GM12878 (cell line): Measurements from ENCODE around the gene PMAIP1. TPM values are rescaled to one million over a fixed set of nuclear protein-coding genes. Genes with fewer than 3 reads are reported as not detected.

Experiments
- ATF7 ChIP-seq: fragments of 450-650 bp; IDR thresholded peaks from 2 replicates; pipeline ENCODE4 v1.6.1; 2016; ENCODE audit warnings: low read depth, mild to moderate bottlenecking
- BCL11A ChIP-seq: IDR thresholded peaks from 2 replicates; pipeline ENCODE4 v1.6.1; 2011; ENCODE audit warnings: low read depth, low read length
- BCL3 ChIP-seq: IDR thresholded peaks from 2 replicates; pipeline ENCODE4 v1.6.1; 2011; ENCODE audit warnings: borderline replicate concordance, low read depth, mild to moderate bottlenecking, moderate library complexity, low read length; ENCODE audit not compliant: insufficient read depth, poor library complexity, severe bottlenecking
- BCLAF1 ChIP-seq: fragments of 450-650 bp; IDR thresholded peaks from 2 replicates; pipeline ENCODE4 v1.6.1; 2017; ENCODE audit warnings: antibody characterized with exemption, mild to moderate bottlenecking, moderate library complexity
- EP300 ChIP-seq, 2 experiments: fragments of 150-350 bp in 1 of 2; IDR thresholded peaks; 2 replicates each; pipeline ENCODE4 v1.6.1; 2011 to 2012; ENCODE audit warnings: low read depth in 2 of 2, low read length in 2 of 2, borderline replicate concordance in 1 of 2, improper control_type of control experiment in 1 of 2, inconsistent platforms in 1 of 2; ENCODE audit not compliant: control insufficient read depth in 1 of 2
- HDGF ChIP-seq: fragments of 450-650 bp; IDR thresholded peaks from 2 replicates; pipeline ENCODE4 v1.6.1; 2016; ENCODE audit warnings: antibody characterized with exemption
- IKZF2 ChIP-seq, 2 experiments: fragments of 450-650 bp; IDR thresholded peaks; 2 replicates each; pipeline ENCODE4 v1.6.1; 2017; ENCODE audit warnings: mild to moderate bottlenecking in 2 of 2, moderate library complexity in 2 of 2
- IRF4 ChIP-seq: IDR thresholded peaks from 2 replicates; pipeline ENCODE4 v1.6.1; 2011; ENCODE audit warnings: low read depth, low read length
- JUNB ChIP-seq: IDR thresholded peaks from 2 replicates; pipeline ENCODE4 v1.6.1; 2016; ENCODE audit warnings: antibody characterized with exemption, mild to moderate bottlenecking
- KAT2A ChIP-seq: conservative IDR thresholded peaks from 2 replicates; pipeline ENCODE4 v1.6.1; 2011; ENCODE audit warnings: low read depth, low read length; ENCODE audit not compliant: control insufficient read depth
- MTA2 ChIP-seq: fragments of 450-650 bp; IDR thresholded peaks from 2 replicates; pipeline ENCODE4 v1.6.1; 2016; ENCODE audit warnings: low read depth, mild to moderate bottlenecking, moderate library complexity
- NBN ChIP-seq: fragments of 450-650 bp; IDR thresholded peaks from 2 replicates; pipeline ENCODE4 v1.6.1; 2016
- NR2C1 ChIP-seq: fragments of 450-650 bp; IDR thresholded peaks from 2 replicates; pipeline ENCODE4 v1.6.1; 2017; ENCODE audit warnings: antibody characterized with exemption, mild to moderate bottlenecking, moderate library complexity
- POLR2AphosphoS2 ChIP-seq: IDR thresholded peaks from 2 replicates; pipeline ENCODE4 v1.6.1; 2011; ENCODE audit warnings: low read depth, mild to moderate bottlenecking, low read length, improper control_type of control experiment, moderate library complexity
- POLR2AphosphoS5 ChIP-seq: IDR thresholded peaks from 2 replicates; pipeline ENCODE4 v1.6.1; 2011; ENCODE audit warnings: mild to moderate bottlenecking, low read length, inconsistent platforms
- POU2F2 ChIP-seq: IDR thresholded peaks from 3 replicates; pipeline ENCODE4 v1.6.1; 2011; ENCODE audit warnings: low read depth, mild to moderate bottlenecking, low read length, borderline replicate concordance
- RAD21 ChIP-seq: IDR thresholded peaks from 2 replicates; pipeline ENCODE4 v1.6.1; 2011; ENCODE audit warnings: mild to moderate bottlenecking, low read depth, low read length, moderate library complexity; ENCODE audit not compliant: insufficient read depth
- RB1 ChIP-seq: fragments of 450-650 bp; formaldehyde crosslinking; IDR thresholded peaks from 2 replicates; pipeline ENCODE4 v1.6.1; 2017; ENCODE audit warnings: mild to moderate bottlenecking, borderline replicate concordance
- RELB ChIP-seq: fragments of 450-650 bp; IDR thresholded peaks from 2 replicates; pipeline ENCODE4 v1.6.1; 2017; ENCODE audit warnings: low read depth, mild to moderate bottlenecking, moderate library complexity
- TAF1 ChIP-seq: IDR thresholded peaks from 2 replicates; pipeline ENCODE4 v1.6.1; 2011; ENCODE audit warnings: mild to moderate bottlenecking, low read depth, low read length, borderline replicate concordance
- ZNF207 ChIP-seq: fragments of 450-650 bp; IDR thresholded peaks from 2 replicates; pipeline ENCODE4 v1.6.1; 2014; ENCODE audit warnings: antibody characterized with exemption, mild to moderate bottlenecking, borderline replicate concordance
- ZNF384 ChIP-seq: IDR thresholded peaks from 2 replicates; pipeline ENCODE4 v1.6.1; 2012; ENCODE audit warnings: low read depth, mild to moderate bottlenecking, low read length, improper control_type of control experiment, borderline replicate concordance
- polyA plus RNA-seq, 11 experiments: library from polyadenylated mRNA; depleted of rRNA in 4 of 11; unstranded in 6 of 11; stranded (reverse) in 5 of 11; fragments of >200 nt; fragmentation: Nextera tagmentation in 4 of 11; fragmentation: Illumina TruSeq in 1 of 11; extraction: Ambion mirVana in 4 of 11; extraction: Trizol in 1 of 11; gene quantifications; 1 replicate in 1 of 11; 2 replicates in 10 of 11; pipeline versions ENCODE4 v1.2.1 to v1.2.3, GENCODE V29; 2011 to 2016; ENCODE audit warnings: inconsistent platforms in 2 of 11, missing spikeins in 2 of 11, low read depth in 1 of 11
- total RNA-seq, 4 experiments: library from RNA; depleted of rRNA in 3 of 4; stranded (reverse); fragments of >200 nt in 3 of 4; fragmentation: Illumina TruSeq in 1 of 4; extraction: Trizol in 1 of 4; gene quantifications; 2 replicates each; pipeline versions ENCODE4 v1.2.1 to v1.2.3, GENCODE V29; 2013 to 2021

PMAIP1 gene
- total and polyA plus RNA-seq, 10 of the 15 experiments (the other 5 are each of a cell fraction or from before 2014, with no cell fraction given) = 74.0 to 219 (median 112) TPM

- TF ChIP-seq KAT2A (no peak), POU2F2 (peak; percentile 95), BCLAF1 (no peak), RELB (peak; percentile 53; the same call in 1 of the 2 replicates), ATF7 (peak; percentile 41; the same call in 1 of the 2 replicates), HDGF (peak; percentile 51; the same call in 1 of the 2 replicates), BCL11A (peak; percentile 51; the same call in 1 of the 2 replicates), TAF1 (0 out of 2 replicates have a peak, but pooled peaks have one; percentile 21), RB1 (no peak), NBN (0 out of 2 replicates have a peak, but pooled peaks have one; percentile 42), EP300 (IDR thresholded peaks at IDR 0.05; ENCODE audit: borderline replicate concordance in 1 of 2, control insufficient read depth in 1 of 2, low read depth in 2 of 2, low read length in 2 of 2) (0 out of 4 replicates have a peak, but pooled peaks of 1 of the 2 experiments have one; percentile 46), IKZF2 (IDR thresholded peaks at IDR 0.05) (0 out of 4 replicates have a peak, but pooled peaks of 1 of the 2 experiments have one; percentile 46), NR2C1 (no peak), BCL3 (peak; percentile 53), MTA2 (0 out of 2 replicates have a peak, but pooled peaks have one; percentile 53), POLR2AphosphoS5 (peak; percentile 65), JUNB (0 out of 2 replicates have a peak, but pooled peaks have one; percentile 31), ZNF207 (no peak), POLR2AphosphoS2 (0 out of 2 replicates have a peak, but pooled peaks have one; percentile 1), IRF4 (0 out of 2 replicates have a peak, but pooled peaks have one; percentile 54), RAD21 (no peak), ZNF384 (no peak)
Observed at GRCh38 chr18:59898609-59899297, 1.0 kb upstream of the PMAIP1 start (continued).
